Globus pallidus (tissue), 1 donor: ENCODE data around the gene IFITM10.

Experiments
- DNase-seq: peaks from one replicate; pipeline ENCODE4 v3.0.0-alpha.2; 2015; ENCODE audit warnings: low spot score

Gene IFITM10

GRCh38 chr11:1750481-1750839 is at the start of gene IFITM10:
IFITM10 (minus strand) TSS chr11:1750595; CDS start chr11:1750442, 153 bp downstream.
- no peak for DNase-seq

- DNase-seq, result no peak
These were observed 47.2 kb upstream of the IFITM10 start for GRCh38 chr11:1797391-1798125.

- DNase-seq, result no peak
These were observed 46.1 kb upstream of the IFITM10 start for GRCh38 chr11:1796413-1797011.

GRCh38 chr11:1793081-1793480 is 42.7 kb upstream of the IFITM10 start:
- no peak for DNase-seq

GRCh38 chr11:1792461-1792860 is 42.1 kb upstream of the IFITM10 start:
- DNase-seq, result no peak

- no peak for DNase-seq
These were observed 41.5 kb upstream of the IFITM10 start for GRCh38 chr11:1791912-1792311.

- DNase-seq, result no peak
These were observed 36.1 kb upstream of the IFITM10 start for GRCh38 chr11:1786466-1786865.

GRCh38 chr11:1785749-1786413 is 35.5 kb upstream of the IFITM10 start:
- no peak for DNase-seq

GRCh38 chr11:1784761-1785650 is 34.6 kb upstream of the IFITM10 start:
- DNase-seq, result no peak

GRCh38 chr11:1783725-1784529 is 33.5 kb upstream of the IFITM10 start:
- no peak for DNase-seq

GRCh38 chr11:1782831-1783724 is 32.7 kb upstream of the IFITM10 start:
- no peak for DNase-seq

GRCh38 chr11:1782031-1782590 is 31.7 kb upstream of the IFITM10 start:
- DNase-seq, result no peak

GRCh38 chr11:1781593-1781975 is 31.2 kb upstream of the IFITM10 start:
- no peak for DNase-seq

- no peak for DNase-seq
These were observed 30.6 kb upstream of the IFITM10 start for GRCh38 chr11:1780700-1781592.

GRCh38 chr11:1779806-1780699 is 29.7 kb upstream of the IFITM10 start:
- no peak for DNase-seq

GRCh38 chr11:1779034-1779805 is 28.8 kb upstream of the IFITM10 start:
- DNase-seq, result no peak
